ENCODE data around the gene SEMA4B. TPM values are rescaled to one million over a fixed set of nuclear protein-coding genes. Genes with fewer than 3 reads are reported as not detected.

The SEMA4B gene
- total RNA-seq, 2 donors from 2014 or later, result 102 to 141 TPM

DNA sequence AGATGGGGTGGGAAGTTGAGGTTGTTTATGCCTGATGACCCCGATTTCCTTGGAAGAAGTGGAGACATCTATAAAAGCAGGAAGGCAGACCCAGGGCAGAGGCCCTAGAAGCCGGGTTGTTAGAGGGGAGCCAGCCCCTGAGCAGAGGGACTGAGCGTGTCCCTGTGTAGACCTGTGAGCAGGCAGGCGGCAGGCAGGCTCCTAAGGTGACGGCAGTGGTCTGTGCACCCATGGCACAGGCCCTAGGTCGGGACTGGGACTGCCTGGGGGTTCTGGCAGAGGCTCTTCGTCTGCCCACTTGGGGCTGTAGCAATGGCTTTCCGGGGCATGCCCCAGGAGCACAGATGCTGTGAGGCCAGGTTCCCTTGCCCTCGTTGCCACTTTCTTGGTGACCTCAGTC is 9.9 kb downstream of the SEMA4B start:
- Histone ChIP-seq H3K9me3 (no peaks in the 10 kb centered on the region), H3K9ac (ENCODE audit: low read depth in 2 of 2, low read length in 2 of 2) (peak overlapping the region; percentile 76 to 77), H3K4me1 (peaks cover 35% of the 10 kb centered on the region), H3K27ac (peak overlapping the region; percentile 90), H3K4me3 (no peak overlapping the region), H3K27me3 (no peaks in the 10 kb centered on the region), H3K36me3 (peaks cover under 1% of the 10 kb centered on the region)
- TF ChIP-seq, protein P1, sequence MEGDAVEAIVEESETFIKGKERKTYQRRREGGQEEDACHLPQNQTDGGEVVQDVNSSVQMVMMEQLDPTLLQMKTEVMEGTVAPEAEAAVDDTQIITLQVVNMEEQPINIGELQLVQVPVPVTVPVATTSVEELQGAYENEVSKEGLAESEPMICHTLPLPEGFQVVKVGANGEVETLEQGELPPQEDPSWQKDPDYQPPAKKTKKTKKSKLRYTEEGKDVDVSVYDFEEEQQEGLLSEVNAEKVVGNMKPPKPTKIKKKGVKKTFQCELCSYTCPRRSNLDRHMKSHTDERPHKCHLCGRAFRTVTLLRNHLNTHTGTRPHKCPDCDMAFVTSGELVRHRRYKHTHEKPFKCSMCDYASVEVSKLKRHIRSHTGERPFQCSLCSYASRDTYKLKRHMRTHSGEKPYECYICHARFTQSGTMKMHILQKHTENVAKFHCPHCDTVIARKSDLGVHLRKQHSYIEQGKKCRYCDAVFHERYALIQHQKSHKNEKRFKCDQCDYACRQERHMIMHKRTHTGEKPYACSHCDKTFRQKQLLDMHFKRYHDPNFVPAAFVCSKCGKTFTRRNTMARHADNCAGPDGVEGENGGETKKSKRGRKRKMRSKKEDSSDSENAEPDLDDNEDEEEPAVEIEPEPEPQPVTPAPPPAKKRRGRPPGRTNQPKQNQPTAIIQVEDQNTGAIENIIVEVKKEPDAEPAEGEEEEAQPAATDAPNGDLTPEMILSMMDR (IDR thresholded peaks at IDR 0.05), result no peak
- no peak for DNase-seq
- intact Hi-C loops (cut with DNase I), result no loop called here

DNA sequence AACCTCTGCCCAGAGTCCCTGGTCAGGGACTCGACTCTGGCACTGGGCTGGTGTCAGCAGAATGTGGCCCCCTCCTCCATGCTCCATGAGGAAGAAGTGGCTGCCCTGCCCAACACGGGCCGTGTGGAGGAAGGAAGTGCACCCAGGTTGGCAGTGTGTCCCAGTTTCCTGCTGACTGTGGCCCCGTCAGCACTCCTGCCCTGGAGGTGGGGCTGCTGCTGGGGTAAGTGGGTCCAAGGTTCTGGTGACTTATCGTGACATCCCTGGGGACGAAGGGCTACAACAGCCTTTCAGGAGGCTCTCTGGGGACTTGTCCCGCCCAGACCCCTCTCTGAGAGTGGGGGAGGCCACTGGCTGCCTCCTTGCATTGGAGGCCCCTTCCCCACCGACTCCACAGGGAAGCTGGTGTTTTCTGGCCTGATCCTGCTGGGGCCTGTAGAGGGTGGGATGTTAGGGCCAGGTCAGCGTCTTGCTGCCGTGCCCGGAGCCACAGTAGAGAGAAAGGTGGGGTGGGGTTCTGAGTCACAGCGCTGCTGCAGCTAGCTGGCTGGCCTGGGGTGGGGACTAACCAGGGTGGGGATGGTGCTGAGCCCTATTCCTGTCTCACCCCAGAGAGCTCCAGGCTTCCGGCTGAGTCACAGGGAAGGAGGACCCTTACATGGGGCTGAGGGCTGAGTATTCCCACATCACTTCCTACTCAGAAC is 10.5 kb downstream of the SEMA4B start:
- H3K9me3 ChIP-seq, result no peaks in the 10 kb centered on the region
- no peaks in the 10 kb centered on the region for H3K27me3 ChIP-seq
- no peak overlapping the region for H3K4me3 ChIP-seq
- peak; percentile 90 for DNase-seq
- TF ChIP-seq, protein P1 (IDR thresholded peaks at IDR 0.05), result no peak
- H3K4me1 ChIP-seq, result peaks cover 35% of the 10 kb centered on the region
- H3K9ac ChIP-seq (ENCODE audit: low read depth in 2 of 2, low read length in 2 of 2), result peak overlapping the region; percentile 76 to 77
- H3K27ac ChIP-seq, result peak overlapping the region; percentile 90
- H3K36me3 ChIP-seq, result peaks cover 4% of the 10 kb centered on the region
- intact Hi-C loops (cut with DNase I), result no loop called here

DNA sequence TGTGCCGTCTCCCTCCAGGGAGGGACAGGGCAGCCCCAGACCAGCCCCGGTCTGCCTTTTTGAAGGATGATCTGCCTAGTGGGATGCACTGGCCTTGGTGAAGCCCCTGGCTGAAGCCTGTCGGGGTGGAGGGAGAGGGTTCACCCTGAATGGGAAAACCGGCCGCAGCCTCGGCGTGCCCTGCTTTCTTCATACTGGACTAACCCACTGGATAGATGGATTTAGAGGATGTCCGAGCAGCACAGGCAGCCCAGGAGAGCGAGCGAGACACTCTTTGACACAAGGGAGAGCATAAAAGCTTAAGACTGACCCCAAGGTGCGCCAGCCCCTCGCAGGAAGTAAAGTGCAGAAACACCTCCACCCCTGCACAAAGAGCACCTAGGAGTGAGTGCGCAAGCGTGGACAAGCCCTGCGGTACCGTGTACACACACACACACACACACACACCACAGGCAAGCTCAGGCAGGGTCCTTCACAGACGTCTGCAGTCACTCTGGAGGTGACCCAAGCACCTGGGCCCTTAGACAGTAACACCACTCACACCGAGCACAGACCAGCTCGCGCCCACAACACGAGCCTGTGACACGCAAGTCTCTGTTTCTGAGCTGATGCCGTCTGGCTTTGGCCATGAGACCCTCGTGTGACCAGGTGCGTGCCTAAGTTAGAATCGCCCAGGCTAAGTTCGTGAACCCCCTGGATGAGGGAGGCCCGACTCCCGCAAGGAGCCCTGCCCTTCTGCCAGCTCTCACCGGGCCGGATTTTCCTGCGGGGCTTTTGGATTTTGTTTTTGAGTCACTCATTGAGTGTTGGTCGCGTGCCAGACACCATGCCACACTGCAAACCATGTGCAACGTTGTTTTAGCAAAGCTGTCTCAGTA is 11.3 kb downstream of the SEMA4B start:
- TF ChIP-seq, protein P1 (IDR thresholded peaks at IDR 0.05), result no peak
- H3K4me1 ChIP-seq, result peaks cover 35% of the 10 kb centered on the region
- no peaks in the 10 kb centered on the region for H3K9me3 ChIP-seq
- H3K9ac ChIP-seq (ENCODE audit: low read depth in 2 of 2, low read length in 2 of 2), result peak overlapping the region; percentile 60 to 76
- H3K36me3 ChIP-seq, result peaks cover 5% of the 10 kb centered on the region
- peak; percentile 49 for DNase-seq
- H3K4me3 ChIP-seq, result no peak overlapping the region
- no peaks in the 10 kb centered on the region for H3K27me3 ChIP-seq
- intact Hi-C loops (cut with DNase I), result no loop called here
- H3K27ac ChIP-seq, result peak overlapping the region; percentile 90

DNA sequence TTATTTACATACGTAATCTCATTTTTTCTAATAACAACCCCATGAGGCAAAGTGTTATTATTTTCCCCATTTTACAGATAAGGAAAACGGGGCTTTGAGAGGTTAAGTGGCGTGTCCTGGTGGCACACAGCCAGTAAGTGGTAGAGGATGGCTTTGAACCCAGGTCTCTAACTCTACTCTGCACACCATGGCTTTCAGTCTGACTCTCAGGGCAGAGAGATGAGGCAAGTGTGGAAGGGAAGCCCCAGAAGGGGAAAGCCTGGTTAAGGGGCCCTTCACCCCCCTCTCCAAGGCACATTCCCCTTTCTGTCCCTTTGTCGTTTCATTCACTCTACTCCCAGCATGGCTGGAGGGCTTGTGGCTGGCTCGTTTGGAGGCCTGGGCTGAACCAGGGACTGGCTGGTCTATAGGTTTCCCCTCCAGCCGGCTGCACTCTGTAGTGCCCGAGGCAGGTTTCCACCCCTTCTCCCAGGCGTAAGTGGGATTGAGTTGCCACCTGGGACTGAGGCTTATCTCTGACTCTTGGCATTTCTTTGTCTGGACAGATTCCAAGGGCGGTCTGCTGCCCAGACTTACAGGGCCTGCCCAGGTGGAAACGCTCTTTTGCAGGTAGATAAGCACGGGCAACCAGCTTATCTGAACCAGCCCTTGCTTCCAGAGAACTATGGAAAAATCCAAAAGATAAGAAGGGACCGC is 12.1 kb downstream of the SEMA4B start:
- H3K36me3 ChIP-seq, result peaks cover 10% of the 10 kb centered on the region
- peak overlapping the region; percentile 90 for H3K27ac ChIP-seq
- no peaks in the 10 kb centered on the region for H3K9me3 ChIP-seq
- DNase-seq, result peak; percentile 87
- intact Hi-C loops (cut with DNase I), result no loop called here
- TF ChIP-seq, protein P1 (IDR thresholded peaks at IDR 0.05), result no peak
- H3K27me3 ChIP-seq, result no peaks in the 10 kb centered on the region
- no peak overlapping the region for H3K4me3 ChIP-seq
- H3K4me1 ChIP-seq, result peaks cover 35% of the 10 kb centered on the region
- peak overlapping the region; percentile 60 to 76 for H3K9ac ChIP-seq (ENCODE audit: low read depth in 2 of 2, low read length in 2 of 2)

DNA sequence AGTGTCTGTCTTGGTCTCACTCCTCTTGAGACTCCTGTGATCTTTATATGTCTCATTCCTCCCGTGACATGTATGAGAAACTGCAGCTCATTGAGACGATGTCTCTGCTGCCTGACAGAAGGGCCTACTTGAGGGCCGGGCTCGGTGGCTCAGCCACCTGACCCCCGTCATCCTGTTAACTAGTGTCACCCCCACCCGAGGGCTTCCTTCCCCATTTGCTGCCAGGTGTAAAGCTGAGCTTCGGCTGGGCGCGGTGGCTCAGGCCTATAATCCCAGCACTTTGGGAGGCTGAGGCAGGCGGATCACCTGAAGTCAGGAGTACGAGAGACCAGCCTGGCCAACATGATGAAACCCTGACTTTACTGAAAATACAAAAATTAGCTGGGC is 12.7 kb downstream of the SEMA4B start:
- peak overlapping the region; percentile 90 for H3K27ac ChIP-seq
- intact Hi-C loops (cut with DNase I), result no loop called here
- TF ChIP-seq, protein P1 (IDR thresholded peaks at IDR 0.05), result no peak
- no peaks in the 10 kb centered on the region for H3K9me3 ChIP-seq
- H3K27me3 ChIP-seq, result no peaks in the 10 kb centered on the region
- H3K36me3 ChIP-seq, result peaks cover 10% of the 10 kb centered on the region
- peaks cover 35% of the 10 kb centered on the region for H3K4me1 ChIP-seq
- H3K4me3 ChIP-seq, result no peak overlapping the region
- peak overlapping the region; percentile 58 to 76 for H3K9ac ChIP-seq (ENCODE audit: low read depth in 2 of 2, low read length in 2 of 2)
- no peak for DNase-seq

All from colonic mucosa (tissue), 4 donors.